HG03045 (cell line): ENCODE measurements around the gene TECPR1.

Experiments
- ATAC-seq: cut with Tn5 transposase; IDR thresholded peaks from one replicate; pipeline ENCODE4 v1.9.1; 2021; ENCODE audit warnings: mild to moderate bottlenecking, moderate library complexity; ENCODE audit not compliant: unreplicated experiment

Gene TECPR1

GRCh38 chr7:98251601-98252424 lies at the start of gene TECPR1:
TECPR1 (minus strand) TSS chr7:98252232; CDS start chr7:98246146, 6,086 bp downstream.
- peak; percentile 99 for ATAC-seq

GRCh38 chr7:98300595-98301372 lies 48.8 kb upstream of the TECPR1 start:
- ATAC-seq = no peak

GRCh38 chr7:98297626-98298286 lies 45.7 kb upstream of the TECPR1 start:
- no peak for ATAC-seq

- ATAC-seq = no peak
These were observed 44.8 kb upstream of the TECPR1 start for GRCh38 chr7:98296833-98297232.

GRCh38 chr7:98295467-98296192 lies 43.6 kb upstream of the TECPR1 start:
- ATAC-seq = no peak

- ATAC-seq = no peak
These were observed 42.9 kb upstream of the TECPR1 start for GRCh38 chr7:98294798-98295382.

- ATAC-seq = no peak
These were observed 42.3 kb upstream of the TECPR1 start for GRCh38 chr7:98294326-98294725.

- ATAC-seq = no peak
These were observed 41.7 kb upstream of the TECPR1 start for GRCh38 chr7:98293746-98294145.

GRCh38 chr7:98293265-98293664 lies 41.2 kb upstream of the TECPR1 start:
- no peak for ATAC-seq

GRCh38 chr7:98291717-98292116 lies 39.7 kb upstream of the TECPR1 start:
- no peak for ATAC-seq

- ATAC-seq = no peak
These were observed 37.4 kb upstream of the TECPR1 start for GRCh38 chr7:98289333-98289875.

- no peak for ATAC-seq
These were observed 36.2 kb upstream of the TECPR1 start for GRCh38 chr7:98288064-98288823.

- ATAC-seq = no peak
These were observed 35.5 kb upstream of the TECPR1 start for GRCh38 chr7:98287486-98287959.

GRCh38 chr7:98286701-98287485 lies 34.9 kb upstream of the TECPR1 start:
- ATAC-seq = no peak

- ATAC-seq = no peak
These were observed 34.1 kb upstream of the TECPR1 start for GRCh38 chr7:98286093-98286539.

- ATAC-seq = no peak
These were observed 33.4 kb upstream of the TECPR1 start for GRCh38 chr7:98285157-98286092.

GRCh38 chr7:98284335-98285036 lies 32.5 kb upstream of the TECPR1 start:
- no peak for ATAC-seq
